KMS-11 (cell line): ENCODE data around the gene OR4D2.

ENCODE experiments used
- H2AFZ ChIP-seq: fragments of 200-600 bp; sonication (generic); 2 replicates; pipeline ENCODE4 v1.6.1; 2016; ENCODE audit warnings: antibody characterized with exemption, mixed run types, low read depth
- H3K27ac ChIP-seq: fragments of 200-600 bp; sonication (generic); 2 replicates; pipeline ENCODE4 v1.6.1; 2016; ENCODE audit warnings: mild to moderate bottlenecking, mixed run types
- H3K27me3 ChIP-seq: fragments of 200-600 bp; sonication (generic); 2 replicates; pipeline ENCODE4 v1.6.1; 2017; ENCODE audit warnings: mild to moderate bottlenecking, low read depth, mixed run types, moderate library complexity; ENCODE audit not compliant: insufficient read depth
- H3K36me3 ChIP-seq: fragments of 200-600 bp; sonication (generic); 2 replicates; pipeline ENCODE4 v1.6.1; 2017; ENCODE audit warnings: mild to moderate bottlenecking, mixed run types; ENCODE audit not compliant: insufficient read depth
- H3K4me1 ChIP-seq: fragments of 200-600 bp; sonication (generic); 2 replicates; pipeline ENCODE4 v1.6.1; 2016; ENCODE audit warnings: mild to moderate bottlenecking, low read depth, mixed run types; ENCODE audit not compliant: poor library complexity, severe bottlenecking
- H3K4me2 ChIP-seq: fragments of 200-600 bp; sonication (generic); 2 replicates; pipeline ENCODE4 v1.7.0; 2016; ENCODE audit warnings: mild to moderate bottlenecking, mixed run types
- H3K4me3 ChIP-seq: fragments of 200-600 bp; sonication (generic); IDR thresholded peaks from 2 replicates; pipeline ENCODE4 v1.6.1; 2017; ENCODE audit warnings: low read depth, low read length, mixed read lengths; ENCODE audit not compliant: insufficient read depth
- H3K79me2 ChIP-seq: fragments of 200-600 bp; sonication (generic); 2 replicates; pipeline ENCODE4 v1.6.1; 2016; ENCODE audit warnings: low read depth, mixed run types; ENCODE audit not compliant: insufficient read depth
- H3K9ac ChIP-seq: fragments of 200-600 bp; sonication (generic); 2 replicates; pipeline ENCODE4 v1.6.1; 2016; ENCODE audit warnings: mild to moderate bottlenecking, mixed run types
- H4K20me1 ChIP-seq: fragments of 200-600 bp; sonication (generic); 2 replicates; pipeline ENCODE4 v1.6.1; 2016; ENCODE audit warnings: mild to moderate bottlenecking, mixed run types; ENCODE audit not compliant: insufficient read depth
- TF ChIP-seq, protein P1 (sequence below): fragments of 200-600 bp; sonication (generic); conservative IDR thresholded peaks from 2 replicates; pipeline ENCODE4 v1.6.1; 2017; ENCODE audit warnings: low read depth, mild to moderate bottlenecking, antibody characterized with exemption, low read length, moderate library complexity, mixed read lengths

Gene OR4D2

GRCh38 chr17:58208344-58208743 lies 41.6 kb downstream of the OR4D2 start:
- no peak overlapping the region for H2AFZ ChIP-seq
- no peaks in the 10 kb centered on the region for H4K20me1 ChIP-seq
- H3K27me3 ChIP-seq = no peaks in the 10 kb centered on the region
- H3K9ac ChIP-seq = no peak overlapping the region
- no peak overlapping the region for H3K4me3 ChIP-seq
- TF ChIP-seq, protein P1, sequence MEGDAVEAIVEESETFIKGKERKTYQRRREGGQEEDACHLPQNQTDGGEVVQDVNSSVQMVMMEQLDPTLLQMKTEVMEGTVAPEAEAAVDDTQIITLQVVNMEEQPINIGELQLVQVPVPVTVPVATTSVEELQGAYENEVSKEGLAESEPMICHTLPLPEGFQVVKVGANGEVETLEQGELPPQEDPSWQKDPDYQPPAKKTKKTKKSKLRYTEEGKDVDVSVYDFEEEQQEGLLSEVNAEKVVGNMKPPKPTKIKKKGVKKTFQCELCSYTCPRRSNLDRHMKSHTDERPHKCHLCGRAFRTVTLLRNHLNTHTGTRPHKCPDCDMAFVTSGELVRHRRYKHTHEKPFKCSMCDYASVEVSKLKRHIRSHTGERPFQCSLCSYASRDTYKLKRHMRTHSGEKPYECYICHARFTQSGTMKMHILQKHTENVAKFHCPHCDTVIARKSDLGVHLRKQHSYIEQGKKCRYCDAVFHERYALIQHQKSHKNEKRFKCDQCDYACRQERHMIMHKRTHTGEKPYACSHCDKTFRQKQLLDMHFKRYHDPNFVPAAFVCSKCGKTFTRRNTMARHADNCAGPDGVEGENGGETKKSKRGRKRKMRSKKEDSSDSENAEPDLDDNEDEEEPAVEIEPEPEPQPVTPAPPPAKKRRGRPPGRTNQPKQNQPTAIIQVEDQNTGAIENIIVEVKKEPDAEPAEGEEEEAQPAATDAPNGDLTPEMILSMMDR = no peak
- H3K36me3 ChIP-seq = no peaks in the 10 kb centered on the region
- H3K4me1 ChIP-seq = no peaks in the 10 kb centered on the region
- no peaks in the 10 kb centered on the region for H3K79me2 ChIP-seq
- H3K4me2 ChIP-seq = no peak overlapping the region
- no peak overlapping the region for H3K27ac ChIP-seq

DNA sequence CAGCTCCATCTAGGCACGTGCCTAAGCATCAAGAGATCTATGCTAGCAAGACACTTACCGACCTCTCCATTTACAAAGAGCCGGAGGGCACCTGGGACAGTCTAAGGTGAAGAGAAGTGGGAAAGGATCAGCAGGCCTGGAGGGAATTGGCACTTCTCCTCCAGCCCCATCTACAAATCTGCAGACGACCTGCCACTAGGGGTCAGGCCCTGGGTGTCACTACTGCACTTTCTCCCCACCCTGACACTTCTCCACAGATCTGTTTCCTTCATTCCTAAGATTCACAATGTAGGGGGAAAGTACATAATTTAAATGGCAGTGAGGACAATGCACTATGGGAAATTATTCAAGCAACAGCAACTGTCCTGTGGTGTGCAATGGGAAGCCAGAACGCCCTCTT lies 44.1 kb downstream of the OR4D2 start:
- Histone ChIP-seq H4K20me1 (no peaks in the 10 kb centered on the region), H3K36me3 (no peaks in the 10 kb centered on the region), H3K27me3 (no peaks in the 10 kb centered on the region), H3K79me2 (no peaks in the 10 kb centered on the region), H3K9ac (no peak overlapping the region), H3K4me2 (no peak overlapping the region), H3K27ac (no peak overlapping the region), H3K4me3 (no peak overlapping the region), H3K4me1 (no peaks in the 10 kb centered on the region), H2AFZ (no peak overlapping the region)
- TF ChIP-seq, protein P1 = peak; percentile 49

GRCh38 chr17:58215685-58216084 lies 48.9 kb downstream of the OR4D2 start:
- Histone ChIP-seq H3K4me1 (peaks cover 8% of the 10 kb centered on the region), H3K79me2 (no peaks in the 10 kb centered on the region), H2AFZ (no peak overlapping the region), H3K27ac (no peak overlapping the region), H4K20me1 (no peaks in the 10 kb centered on the region), H3K36me3 (no peaks in the 10 kb centered on the region), H3K4me2 (no peak overlapping the region), H3K9ac (no peak overlapping the region), H3K4me3 (no peak overlapping the region), H3K27me3 (no peaks in the 10 kb centered on the region)
- TF ChIP-seq, protein P1 = peak; percentile 22; the same call in 1 of the 2 replicates

GRCh38 chr17:58217766-58218165 lies 51.0 kb downstream of the OR4D2 start:
- Histone ChIP-seq H4K20me1 (no peaks in the 10 kb centered on the region), H3K36me3 (no peaks in the 10 kb centered on the region), H3K4me3 (no peak overlapping the region), H3K27me3 (no peaks in the 10 kb centered on the region), H2AFZ (no peak overlapping the region), H3K4me1 (peaks cover 8% of the 10 kb centered on the region), H3K79me2 (no peaks in the 10 kb centered on the region), H3K27ac (no peak overlapping the region), H3K4me2 (no peak overlapping the region), H3K9ac (no peak overlapping the region)
- TF ChIP-seq, protein P1 = no peak
